ENCODE results near the gene NLGN2. TPM values are rescaled to one million over a fixed set of nuclear protein-coding genes. Genes with fewer than 3 reads are reported as not detected.
A peak's percentile ranks its signal among the peaks of the same experiment; 100 is the strongest.

Gene NLGN2
- polyA plus RNA-seq, 6 donors from 2014 or later, result not detected

- Mint-ChIP-seq H3K27ac (no peak overlapping the region), H3K36me3 (peaks cover 0 to 5% of the 10 kb centered on the region in 2 donors), H3K27me3 (peaks cover 0 to 3% (median 0%) of the 10 kb centered on the region in 3 donors), H3K4me1 (peaks cover 4 to 22% (median 15%) of the 10 kb centered on the region in 3 donors), H3K4me3 (peak overlapping the region in 1 of 8 donors; percentile 57), H3K9me3 (no peaks in the 10 kb centered on the region)
- DNase-seq, result no peak
- ATAC-seq (ENCODE audit: low read depth in 2 of 2), result no peak
Measured at GRCh38 chr17:7459961-7460545, 52.4 kb downstream of the NLGN2 start.

- no peak for ATAC-seq (ENCODE audit: low read depth in 2 of 2)
- H3K9me3 Mint-ChIP-seq, result no peaks in the 10 kb centered on the region
- peaks cover 0 to 15% (median 9%) of the 10 kb centered on the region in 3 donors for H3K4me1 Mint-ChIP-seq
- H3K27me3 Mint-ChIP-seq, result no peaks in the 10 kb centered on the region
- H3K36me3 Mint-ChIP-seq, result peaks cover 0 to 2% of the 10 kb centered on the region in 2 donors
- DNase-seq, result no peak
- H3K27ac Mint-ChIP-seq, result peak overlapping the region in 3 of 6 donors; percentile 20 to 85 (median 65)
- no peak overlapping the region for H3K4me3 Mint-ChIP-seq
Measured at GRCh38 chr17:7460850-7461660, 53.4 kb downstream of the NLGN2 start.

DNA sequence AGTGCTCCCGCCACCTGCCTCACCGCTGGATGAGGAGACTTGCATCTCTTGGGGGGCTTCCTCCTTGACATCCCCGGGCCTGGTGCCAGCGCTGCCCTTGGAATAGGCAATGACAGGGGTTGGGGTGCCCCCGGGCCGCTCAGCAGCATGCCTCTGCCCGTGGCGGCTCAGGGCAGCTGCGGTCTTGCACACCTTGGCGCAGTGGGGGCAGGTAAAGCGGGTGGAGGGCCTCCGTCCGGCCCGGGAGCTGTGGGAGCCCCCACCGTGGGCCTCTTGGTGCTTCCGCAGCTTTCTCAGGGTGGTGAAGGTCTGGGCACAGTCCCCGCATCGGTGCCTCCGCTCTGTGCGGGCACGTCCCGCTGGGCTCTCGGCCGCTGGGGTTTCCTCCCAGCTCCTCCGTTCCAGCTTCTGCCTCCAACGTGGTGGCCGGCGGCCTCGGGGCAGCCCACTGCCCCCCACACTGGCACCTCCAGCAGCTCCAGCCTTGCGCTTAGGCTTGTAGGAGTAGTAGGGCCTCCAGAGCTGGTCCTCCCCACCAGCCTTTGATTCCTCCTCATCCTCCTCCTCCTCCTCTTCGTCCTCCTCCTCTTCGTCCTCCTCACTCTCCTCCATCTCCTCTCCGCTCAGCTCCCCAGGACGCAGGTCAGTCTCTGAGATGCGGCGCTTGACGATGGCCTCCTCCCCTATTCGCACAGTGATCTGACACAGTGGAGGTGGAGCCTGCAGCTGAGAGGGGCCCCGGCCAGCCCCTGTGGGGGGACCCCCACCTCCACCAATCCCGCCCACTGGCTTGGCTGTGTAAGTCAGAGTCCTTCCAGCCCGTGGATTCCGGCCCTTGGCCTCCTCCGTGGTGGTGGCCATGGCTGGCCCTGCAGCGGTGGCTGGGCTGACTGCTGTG, 55.1 kb downstream of the NLGN2 start:
- DNase-seq (no peak), ATAC-seq (ENCODE audit: low read depth in 2 of 2) (no peak)
- no peaks in the 10 kb centered on the region for H3K9me3 Mint-ChIP-seq
- peaks cover 13 to 20% (median 15%) of the 10 kb centered on the region in 3 donors for H3K4me1 Mint-ChIP-seq
- peaks cover 0 to 8% of the 10 kb centered on the region in 2 donors for H3K36me3 Mint-ChIP-seq
- H3K27me3 Mint-ChIP-seq, result no peaks in the 10 kb centered on the region
- no peak overlapping the region for H3K4me3 Mint-ChIP-seq
- peak overlapping the region in 1 of 6 donors; percentile 18 for H3K27ac Mint-ChIP-seq

GRCh38 chr17:7463372-7463846, 55.8 kb downstream of the NLGN2 start:
- H3K27me3 Mint-ChIP-seq, result no peaks in the 10 kb centered on the region
- H3K4me1 Mint-ChIP-seq, result peaks cover 13 to 25% (median 20%) of the 10 kb centered on the region in 3 donors
- H3K4me3 Mint-ChIP-seq, result peak overlapping the region in 1 of 8 donors; percentile 14
- H3K9me3 Mint-ChIP-seq, result no peaks in the 10 kb centered on the region
- H3K27ac Mint-ChIP-seq, result peak overlapping the region in 3 of 6 donors; percentile 18 to 64 (median 47)
- H3K36me3 Mint-ChIP-seq, result peaks cover 0 to 8% of the 10 kb centered on the region in 2 donors
- DNase-seq (no peak), ATAC-seq (ENCODE audit: low read depth in 2 of 2) (no peak)

- peak overlapping the region in 1 of 6 donors; percentile 47 for H3K27ac Mint-ChIP-seq
- peaks cover 0 to 8% of the 10 kb centered on the region in 2 donors for H3K36me3 Mint-ChIP-seq
Measured at GRCh38 chr17:7464081-7464480, 56.4 kb downstream of the NLGN2 start.

DNA sequence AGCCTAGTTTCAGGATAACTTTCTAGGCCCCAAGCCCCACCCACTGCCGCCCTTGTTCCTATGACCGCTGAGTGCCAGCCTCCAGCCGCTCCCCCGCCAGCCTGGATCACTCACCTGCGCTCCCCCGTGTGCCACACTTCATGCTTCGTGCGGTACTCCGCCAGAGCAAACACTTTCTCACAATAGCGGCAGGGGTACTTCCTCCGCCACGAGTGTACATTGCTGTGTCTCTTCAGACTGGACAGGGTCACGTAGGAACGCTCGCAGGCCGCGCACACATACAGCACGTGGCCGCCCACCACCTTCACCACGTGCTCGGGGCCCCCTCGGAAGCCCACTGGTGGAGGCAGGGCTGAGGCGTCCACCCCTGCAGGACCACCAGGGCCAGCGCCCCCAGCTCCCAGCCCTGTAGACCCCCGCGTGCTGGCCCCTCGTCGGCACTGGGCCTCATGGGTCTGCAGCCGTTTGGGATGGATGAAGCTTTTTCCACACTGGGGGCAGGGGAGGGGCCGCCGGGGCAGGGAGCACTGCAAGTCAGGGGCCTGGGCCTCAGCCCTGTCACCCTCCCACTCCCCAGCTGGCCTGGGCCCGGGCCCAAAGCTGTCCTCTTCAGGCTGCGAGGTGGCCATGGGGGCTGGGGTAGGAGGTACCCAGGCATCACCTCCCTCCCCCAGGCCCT, 58.1 kb downstream of the NLGN2 start:
- peaks cover 0 to 8% of the 10 kb centered on the region in 2 donors for H3K36me3 Mint-ChIP-seq
- peak overlapping the region in 2 of 6 donors; percentile 34 to 78 for H3K27ac Mint-ChIP-seq
- no peak for ATAC-seq (ENCODE audit: low read depth in 2 of 2)
- peaks cover 17 to 30% (median 21%) of the 10 kb centered on the region in 3 donors for H3K4me1 Mint-ChIP-seq
- no peaks in the 10 kb centered on the region for H3K9me3 Mint-ChIP-seq
- H3K4me3 Mint-ChIP-seq, result peak overlapping the region in 1 of 8 donors; percentile 53
- no peak for DNase-seq
- H3K27me3 Mint-ChIP-seq, result no peaks in the 10 kb centered on the region

More at GRCh38 chr17:7464081-7464480, 56.4 kb downstream of the NLGN2 start:
- no peaks in the 10 kb centered on the region for H3K9me3 Mint-ChIP-seq
- no peak overlapping the region for H3K4me3 Mint-ChIP-seq
- ATAC-seq (ENCODE audit: low read depth in 2 of 2) (no peak), DNase-seq (no peak)
- H3K27me3 Mint-ChIP-seq, result no peaks in the 10 kb centered on the region
- peaks cover 17 to 30% (median 21%) of the 10 kb centered on the region in 3 donors for H3K4me1 Mint-ChIP-seq

GRCh38 chr17:7466318-7466638, 58.6 kb downstream of the NLGN2 start:
- Mint-ChIP-seq H3K36me3 (peaks cover 0 to 8% of the 10 kb centered on the region in 2 donors), H3K4me1 (peaks cover 17 to 27% (median 21%) of the 10 kb centered on the region in 3 donors), H3K27me3 (no peaks in the 10 kb centered on the region), H3K27ac (peak overlapping the region in 2 of 6 donors; percentile 78 to 84), H3K9me3 (no peaks in the 10 kb centered on the region), H3K4me3 (peak overlapping the region in 1 of 8 donors; percentile 8)
- no peak for ATAC-seq (ENCODE audit: low read depth in 2 of 2)
- no peak for DNase-seq

- Mint-ChIP-seq H3K4me1 (peaks cover 21 to 27% (median 22%) of the 10 kb centered on the region in 3 donors), H3K27me3 (no peaks in the 10 kb centered on the region), H3K4me3 (peak overlapping the region in 2 of 8 donors; percentile 8 to 69), H3K9me3 (no peaks in the 10 kb centered on the region), H3K36me3 (peaks cover 0 to 8% of the 10 kb centered on the region in 2 donors), H3K27ac (peak overlapping the region in 3 of 6 donors; percentile 78 to 84 (median 81))
- DNase-seq (no peak), ATAC-seq (ENCODE audit: low read depth in 2 of 2) (no peak)
Measured at GRCh38 chr17:7466639-7467341, 59.1 kb downstream of the NLGN2 start.

- Mint-ChIP-seq H3K4me1 (peaks cover 23 to 33% (median 29%) of the 10 kb centered on the region in 3 donors), H3K27ac (peak overlapping the region in 1 of 6 donors; percentile 81), H3K27me3 (no peaks in the 10 kb centered on the region), H3K36me3 (peaks cover 0 to 8% of the 10 kb centered on the region in 2 donors), H3K4me3 (peak overlapping the region in 2 of 8 donors; percentile 44 to 61), H3K9me3 (no peaks in the 10 kb centered on the region)
- DNase-seq, result no peak
- ATAC-seq (ENCODE audit: low read depth in 2 of 2), result peak; percentile 12 to 18
Measured at GRCh38 chr17:7467498-7467897, 59.9 kb downstream of the NLGN2 start.

DNA sequence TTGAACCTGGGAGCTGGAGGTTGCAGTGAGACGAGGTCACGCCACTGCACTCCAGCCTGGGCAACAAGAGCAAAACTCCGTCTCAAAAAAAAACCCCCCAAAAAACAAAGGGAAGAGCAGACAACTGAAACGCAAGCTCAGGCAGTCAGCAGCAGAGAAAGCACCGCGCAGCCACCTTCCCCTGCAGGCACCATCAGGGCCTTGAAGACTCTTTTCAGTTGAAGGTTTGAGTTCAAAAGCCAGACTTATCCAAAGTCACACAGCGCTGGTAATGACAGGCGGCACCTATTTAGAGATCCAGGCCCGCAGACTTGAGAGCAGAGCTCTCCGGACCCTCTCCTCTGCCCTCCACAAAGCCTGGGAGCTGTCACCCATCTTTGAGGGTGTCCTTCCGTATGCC, 60.6 kb downstream of the NLGN2 start:
- Mint-ChIP-seq H3K4me1 (peaks cover 23 to 38% (median 30%) of the 10 kb centered on the region in 3 donors), H3K9me3 (no peaks in the 10 kb centered on the region), H3K27ac (peak overlapping the region in 2 of 6 donors; percentile 50 to 84), H3K4me3 (peak overlapping the region in 1 of 8 donors; percentile 25), H3K36me3 (peaks cover 0 to 8% of the 10 kb centered on the region in 2 donors), H3K27me3 (no peaks in the 10 kb centered on the region)
- DNase-seq (no peak), ATAC-seq (ENCODE audit: low read depth in 2 of 2) (no peak)

GRCh38 chr17:7468804-7469389, 61.3 kb downstream of the NLGN2 start:
- Mint-ChIP-seq H3K27ac (peak overlapping the region in 2 of 6 donors; percentile 50 to 81), H3K27me3 (no peaks in the 10 kb centered on the region), H3K9me3 (no peaks in the 10 kb centered on the region), H3K4me3 (no peak overlapping the region), H3K4me1 (peaks cover 23 to 38% (median 35%) of the 10 kb centered on the region in 3 donors), H3K36me3 (peaks cover 0 to 8% of the 10 kb centered on the region in 2 donors)
- ATAC-seq (ENCODE audit: low read depth in 2 of 2) (no peak), DNase-seq (no peak)
